HG03139 (cell line): Measurements from ENCODE around the gene ANXA1.

Experiments
- ATAC-seq: cut with Tn5 transposase; IDR thresholded peaks from one replicate; pipeline ENCODE4 v1.9.1; 2021; ENCODE audit not compliant: unreplicated experiment

Gene ANXA1

DNA sequence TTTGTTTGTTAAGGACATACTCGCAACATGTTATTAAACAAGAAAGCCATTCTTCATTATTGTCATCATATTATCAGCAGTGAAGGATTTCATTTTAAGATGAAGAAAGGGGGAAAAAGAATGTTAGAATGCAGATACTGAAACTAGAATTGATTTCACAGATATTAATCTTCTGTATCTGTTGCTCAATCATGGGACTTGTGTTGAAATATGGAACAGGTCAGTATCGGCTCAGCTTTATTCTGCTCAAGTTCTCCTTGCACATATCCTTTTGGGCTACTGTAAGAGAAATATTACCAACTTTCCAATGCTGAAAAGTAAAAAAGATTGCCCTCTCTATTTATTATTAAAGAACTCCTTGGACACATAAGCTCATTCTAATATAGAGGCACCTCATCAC lies 13.8 kb upstream of the ANXA1 start:
- ATAC-seq = no peak

DNA sequence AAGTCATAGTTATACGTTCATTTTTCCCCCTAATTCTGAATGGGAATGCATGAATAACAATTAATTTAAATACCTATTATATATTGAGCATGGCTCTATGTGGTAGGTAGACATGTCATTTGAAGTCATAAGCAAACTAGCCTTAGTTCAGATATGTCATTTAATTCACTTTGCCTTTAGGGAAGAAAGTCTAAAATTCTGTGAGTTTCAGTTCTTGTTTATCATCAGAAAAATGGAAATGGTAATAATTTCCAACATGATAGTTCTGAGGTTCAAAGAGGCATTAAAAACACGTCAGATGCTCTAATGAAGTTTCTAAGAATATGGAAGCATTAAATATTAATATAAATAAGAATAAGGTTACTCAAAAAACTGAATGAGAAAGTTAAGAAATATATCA lies 13.1 kb upstream of the ANXA1 start:
- ATAC-seq = no peak

DNA sequence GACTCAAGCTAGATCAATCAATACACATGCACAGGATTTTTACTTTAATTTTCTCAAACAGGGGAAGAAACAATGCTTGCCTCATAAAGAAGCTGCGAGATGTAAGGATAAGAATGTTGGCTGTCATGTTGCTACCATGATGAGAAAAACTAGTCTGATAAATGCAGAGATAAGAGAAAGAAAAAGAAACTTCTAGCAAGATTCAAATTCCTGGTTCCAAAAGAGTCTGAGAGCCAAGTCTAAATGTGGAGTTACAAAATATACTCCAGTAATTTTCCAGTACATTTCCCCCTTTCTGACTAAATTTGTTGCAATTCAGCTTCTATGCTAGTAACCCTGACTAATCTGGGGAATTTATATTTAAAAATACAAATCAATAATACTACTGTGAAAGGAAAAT lies 10.4 kb upstream of the ANXA1 start:
- no peak for ATAC-seq

DNA sequence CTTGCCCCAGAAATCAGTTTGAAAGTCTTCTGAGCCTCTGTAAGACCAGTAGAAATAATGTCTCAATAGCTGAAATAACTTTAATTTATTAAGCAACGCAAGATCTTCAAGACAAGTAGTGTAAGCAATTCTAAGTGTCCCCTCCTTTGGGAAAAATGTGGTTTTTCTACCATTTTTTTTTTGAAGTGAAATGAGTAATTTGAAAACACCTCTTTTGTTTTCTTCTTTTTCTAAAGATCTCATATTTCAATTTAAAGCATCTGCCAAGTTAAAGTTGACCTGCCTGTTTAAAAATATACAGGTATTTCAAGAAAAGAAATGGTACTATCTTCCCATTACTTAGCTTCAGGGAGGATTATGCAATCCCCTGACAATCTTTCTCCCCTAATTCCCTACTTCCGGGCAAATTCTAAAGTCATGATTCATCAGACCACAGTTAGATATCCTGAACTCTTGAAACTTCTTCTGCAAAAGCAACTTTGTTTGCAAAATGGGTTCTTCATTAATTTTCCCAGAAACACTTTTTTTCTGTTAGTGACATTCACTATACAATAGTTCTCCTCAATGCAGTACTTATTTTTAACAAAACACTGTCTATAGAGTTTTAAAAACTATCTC lies 7.8 kb upstream of the ANXA1 start:
- ATAC-seq = no peak

DNA sequence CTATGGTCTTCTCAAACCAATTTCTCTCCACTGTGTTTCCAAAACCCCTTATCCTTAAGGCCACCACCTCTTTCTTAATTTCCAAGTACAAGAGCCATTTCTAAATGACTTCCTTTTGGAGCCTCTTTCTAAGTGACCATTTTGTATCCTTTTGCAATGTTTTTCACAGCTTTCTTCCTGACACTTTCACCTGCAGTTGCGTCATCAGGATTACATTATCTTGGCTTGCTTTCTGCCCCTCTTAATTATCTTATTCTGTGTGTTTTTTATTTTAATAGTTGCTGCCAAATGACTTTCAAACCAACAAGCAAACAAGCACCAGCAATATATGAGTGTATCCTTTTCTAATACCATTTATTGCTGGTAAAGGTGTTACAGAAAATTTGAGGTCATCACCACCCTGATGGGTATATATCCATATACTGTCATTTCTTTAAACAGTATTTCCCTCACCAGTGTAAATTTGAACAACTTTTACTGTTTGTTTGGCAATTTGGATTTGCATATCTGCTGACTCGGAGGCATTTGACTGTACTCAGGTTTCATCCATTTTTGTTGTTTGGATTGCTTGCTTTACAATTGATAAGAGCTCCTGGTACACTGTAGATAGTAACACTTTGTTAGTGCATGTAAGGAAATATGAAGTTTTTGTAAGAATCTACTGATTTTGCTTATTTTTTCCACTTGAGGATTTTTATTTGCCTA lies 5.4 kb upstream of the ANXA1 start:
- ATAC-seq = no peak

DNA sequence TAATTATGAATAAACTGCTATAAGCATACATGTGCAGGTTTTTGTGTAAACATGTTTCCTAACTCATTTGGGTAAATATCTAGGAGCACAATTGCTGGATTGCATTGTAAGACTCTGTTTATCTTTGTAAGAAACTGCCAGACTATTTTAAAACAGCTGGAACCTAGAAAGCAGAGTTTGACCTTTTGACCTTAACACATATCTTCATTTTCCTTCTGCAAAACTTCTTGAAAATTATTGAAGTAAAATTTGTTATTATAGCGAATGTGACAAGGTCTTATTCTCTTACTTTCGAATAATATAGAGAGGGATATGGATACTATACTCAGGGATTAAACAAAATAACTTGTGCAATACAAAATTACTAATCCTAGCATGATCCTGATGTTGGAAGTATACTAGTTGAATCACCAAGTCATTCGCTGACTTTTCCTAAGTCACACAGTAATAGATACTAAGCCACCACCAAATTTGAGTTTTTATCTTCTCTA lies 3.2 kb upstream of the ANXA1 start:
- no peak for ATAC-seq

DNA sequence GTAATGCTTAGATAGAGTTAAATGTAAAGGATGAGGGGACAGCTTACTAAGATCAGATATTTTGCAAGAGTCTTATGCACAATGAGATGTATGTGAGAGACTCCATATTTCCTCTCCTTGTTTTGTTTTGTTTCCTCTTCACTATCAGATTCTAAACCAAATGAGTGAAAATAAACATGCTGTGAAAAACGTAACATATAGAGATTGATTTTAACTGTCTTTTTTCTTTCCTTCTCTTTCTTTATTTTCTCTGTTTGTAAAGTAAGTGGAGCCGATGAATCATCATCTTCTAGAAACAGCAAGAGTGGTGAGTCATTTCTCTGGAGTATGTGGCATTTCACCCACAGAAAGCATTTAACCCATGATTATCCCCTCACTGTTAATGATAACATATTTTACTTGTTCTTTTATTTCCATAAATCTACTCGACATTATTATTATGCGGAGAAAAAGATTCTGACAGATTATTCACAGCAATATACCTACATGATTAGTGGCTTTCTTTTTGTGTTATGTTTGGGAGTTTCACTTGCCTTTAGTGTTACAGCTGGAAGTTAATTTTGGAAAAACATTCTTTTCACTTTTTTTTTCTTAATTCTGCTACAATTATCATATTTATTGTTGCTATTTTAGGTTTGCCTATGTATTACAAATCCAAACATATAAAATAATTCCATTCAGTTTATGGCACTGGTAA lies 2.1 kb upstream of the ANXA1 start:
- peak; percentile 67 for ATAC-seq

DNA sequence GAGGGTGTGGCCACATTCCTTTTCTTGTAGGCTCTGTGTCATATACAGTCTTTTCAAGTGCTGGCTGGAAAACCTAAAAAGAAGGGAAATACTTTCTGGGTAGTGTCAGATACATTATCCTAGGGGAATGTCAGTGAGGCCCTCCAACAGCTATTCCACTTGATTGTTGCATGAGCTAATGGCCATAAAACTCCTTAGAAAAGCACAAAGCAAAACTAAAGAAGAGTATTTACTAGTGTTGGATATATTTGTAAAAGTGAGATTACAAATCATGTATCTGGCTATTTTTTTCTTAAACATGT lies 829 bp downstream of the ANXA1 start:
- no peak for ATAC-seq

DNA sequence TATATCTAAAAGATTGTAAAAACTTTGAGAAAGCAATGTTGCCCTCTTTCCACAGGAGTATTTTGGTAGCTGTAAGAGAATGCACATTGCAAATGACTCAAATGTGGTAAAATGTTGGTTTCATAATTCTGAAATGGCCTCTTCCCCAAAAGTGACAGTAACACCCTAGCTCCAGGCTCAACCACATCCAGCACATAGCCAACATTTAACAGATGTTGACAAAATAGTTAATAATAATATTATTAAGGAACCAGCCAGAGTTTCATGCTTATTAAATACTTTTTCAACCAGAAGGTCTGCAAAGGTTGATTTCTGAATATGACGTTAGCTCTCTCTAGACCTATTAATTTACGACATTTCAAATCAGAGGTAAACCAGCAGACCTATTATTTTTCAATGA lies 1.3 kb downstream of the ANXA1 start:
- peak; percentile 56 for ATAC-seq

DNA sequence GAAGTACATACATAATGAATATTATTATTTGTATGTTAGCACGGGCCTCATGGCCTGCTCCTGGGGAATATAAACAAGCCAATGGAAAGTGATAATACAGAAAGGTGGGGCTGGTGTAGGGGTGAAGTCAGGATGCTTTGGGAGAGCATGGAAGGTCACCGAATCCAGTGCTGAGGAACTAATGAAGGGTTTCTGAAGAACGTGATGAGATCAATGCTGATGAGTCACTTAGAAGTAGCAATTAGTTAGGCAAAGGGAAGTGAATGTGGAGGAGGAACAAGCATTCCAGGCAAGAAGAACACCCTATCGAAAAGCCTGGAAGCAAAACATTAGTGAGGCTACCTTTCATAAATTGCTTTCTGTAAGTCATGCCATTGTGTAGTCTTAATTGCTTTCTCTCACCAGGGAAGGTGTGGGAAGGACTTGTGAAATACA lies 2.1 kb downstream of the ANXA1 start:
- no peak for ATAC-seq

DNA sequence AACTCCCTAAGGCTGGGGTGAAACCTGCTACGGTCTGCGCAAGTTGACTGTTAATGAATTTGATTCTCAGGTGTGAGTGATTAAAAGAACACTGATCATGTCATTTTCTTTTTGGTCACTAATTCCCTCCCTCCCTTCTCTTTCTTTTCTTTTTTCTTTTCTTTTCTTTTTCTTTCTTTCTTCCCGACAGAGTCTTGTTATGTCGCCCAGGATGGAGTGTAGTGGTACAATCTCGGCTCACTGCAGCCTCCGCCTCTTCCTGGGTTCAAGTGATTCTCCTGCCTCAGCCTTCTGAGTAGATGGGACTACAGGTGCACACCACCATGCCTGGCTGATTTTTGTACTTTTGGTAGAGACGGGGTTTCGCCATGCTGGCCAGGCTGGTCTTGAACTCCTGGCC lies 2.6 kb downstream of the ANXA1 start:
- ATAC-seq = no peak

DNA sequence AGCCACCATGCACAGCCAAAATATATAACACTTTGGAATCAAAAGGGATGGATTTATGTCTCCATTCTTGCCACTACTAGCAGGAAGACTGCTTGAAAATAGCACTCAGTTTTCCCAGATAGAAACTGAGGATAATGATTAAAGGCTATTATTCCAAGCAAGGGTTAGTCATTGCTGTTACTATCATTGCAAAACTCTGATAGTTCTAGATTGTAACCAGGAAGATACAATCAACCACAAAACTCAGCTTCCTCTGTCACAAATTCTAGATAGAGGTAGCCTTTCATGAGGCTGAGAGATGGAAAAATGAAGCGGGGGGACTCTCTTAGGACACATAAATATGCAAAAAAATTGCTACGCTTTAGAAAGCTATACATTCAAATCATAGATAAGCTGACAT lies 3.1 kb downstream of the ANXA1 start:
- no peak for ATAC-seq

DNA sequence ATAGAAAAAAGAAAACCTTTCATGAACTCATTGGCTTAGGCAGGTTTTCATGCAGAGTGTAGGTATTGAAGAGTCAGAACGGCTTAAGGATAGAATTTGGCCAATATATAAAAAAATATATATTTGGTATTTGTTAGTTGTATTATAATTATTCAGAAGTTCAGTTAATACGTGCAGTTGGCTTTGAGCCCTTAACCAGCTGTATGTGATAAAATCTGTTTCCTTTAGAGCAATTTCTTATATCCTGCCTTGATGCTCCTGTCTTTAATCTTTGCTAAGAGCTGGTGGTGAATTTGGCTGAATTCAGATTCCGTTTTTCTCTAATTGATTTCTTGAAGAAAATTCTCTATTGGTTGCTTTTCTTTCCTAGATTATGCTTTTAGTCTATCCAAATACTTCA lies 3.7 kb downstream of the ANXA1 start:
- ATAC-seq = no peak

DNA sequence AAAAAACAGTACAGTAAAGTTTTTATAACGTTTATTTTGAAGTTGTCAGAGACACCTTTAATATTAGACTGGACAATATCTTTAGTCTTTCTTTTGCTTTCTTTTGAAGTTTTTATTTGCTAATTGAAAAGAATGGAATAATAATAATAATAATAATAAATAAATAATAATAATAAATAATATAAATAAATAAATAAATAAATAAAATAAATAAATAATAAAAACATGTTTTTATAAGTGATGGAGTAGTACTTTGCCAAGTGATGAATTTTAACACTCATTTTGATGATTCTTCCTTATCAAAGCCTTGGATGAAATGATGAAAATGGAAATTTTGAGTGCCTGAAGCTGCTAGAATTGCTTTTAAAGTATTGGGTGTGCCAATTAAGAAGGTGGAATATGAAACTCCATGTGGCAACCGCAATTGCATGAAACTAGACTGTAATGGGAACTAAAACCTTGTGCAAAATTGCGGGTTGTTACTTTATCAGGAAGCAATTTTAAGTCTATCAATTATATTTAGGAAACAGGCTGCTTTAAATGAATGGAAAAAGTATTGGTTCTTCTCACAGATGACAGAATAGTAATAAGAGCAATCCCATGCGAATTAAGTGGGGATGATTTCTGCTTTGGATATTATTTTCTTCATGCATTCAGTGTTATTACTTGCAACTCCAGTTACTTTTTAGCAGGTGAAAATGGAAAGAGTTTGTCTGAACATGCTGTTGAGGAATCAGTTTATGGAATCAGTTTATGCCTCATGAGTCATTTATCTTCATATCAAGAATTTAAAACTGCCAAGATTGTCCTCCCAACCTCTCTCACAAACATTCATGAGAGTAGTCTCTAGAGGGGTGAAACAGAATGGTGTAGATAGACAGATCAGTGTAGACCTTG lies 4.6 kb downstream of the ANXA1 start:
- no peak for ATAC-seq

DNA sequence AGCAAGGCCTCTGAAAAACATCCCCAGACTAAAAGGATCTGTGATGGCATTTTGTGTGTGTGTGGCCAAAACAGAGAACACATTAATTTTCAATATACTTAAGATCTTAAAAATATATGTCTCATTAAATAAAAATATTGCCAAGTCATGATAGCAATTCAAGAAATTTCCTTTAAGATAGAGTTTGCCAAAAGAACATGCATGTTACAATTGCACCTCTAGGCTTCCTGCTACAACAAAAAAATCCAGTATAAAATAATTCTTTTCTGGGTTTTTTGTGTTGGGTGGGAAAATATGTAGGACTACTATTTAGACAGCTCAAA lies 5.2 kb downstream of the ANXA1 start:
- no peak for ATAC-seq

DNA sequence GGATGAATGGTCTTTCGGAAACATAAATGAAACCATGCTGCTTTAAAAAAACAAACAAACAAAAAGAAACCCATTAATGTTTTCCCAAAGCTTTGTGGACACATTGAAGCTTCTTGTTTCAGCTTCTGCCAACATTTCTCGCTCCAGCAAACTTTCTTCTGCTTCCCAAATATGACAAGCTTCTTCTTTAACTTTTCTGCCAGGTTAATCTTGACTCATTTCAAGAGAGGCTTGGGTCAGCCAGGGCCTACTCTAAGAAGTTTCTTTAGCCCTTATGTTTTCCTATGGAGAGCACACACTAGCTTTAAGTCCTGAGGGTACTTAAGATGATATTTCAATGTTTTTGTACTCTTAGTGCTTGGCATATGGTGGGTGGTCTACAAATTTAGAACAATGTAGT lies 6.1 kb downstream of the ANXA1 start:
- no peak for ATAC-seq

DNA sequence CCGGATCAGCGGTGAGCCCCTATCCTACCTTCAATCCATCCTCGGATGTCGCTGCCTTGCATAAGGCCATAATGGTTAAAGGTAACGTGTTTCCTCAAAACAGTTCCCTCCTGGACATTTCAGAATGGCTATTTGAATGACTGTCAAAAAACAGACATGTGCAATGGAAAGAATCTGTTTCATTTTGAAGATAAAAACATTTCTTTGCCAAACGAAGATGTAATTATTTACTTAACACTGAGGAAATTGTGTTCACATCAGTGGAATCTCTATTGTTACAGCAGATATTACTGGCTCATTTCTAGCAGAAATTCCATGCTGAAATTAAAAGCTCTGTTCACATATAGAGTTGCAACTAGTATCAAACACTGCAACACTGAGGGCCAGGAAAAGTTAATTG lies 7.1 kb downstream of the ANXA1 start:
- ATAC-seq = no peak

DNA sequence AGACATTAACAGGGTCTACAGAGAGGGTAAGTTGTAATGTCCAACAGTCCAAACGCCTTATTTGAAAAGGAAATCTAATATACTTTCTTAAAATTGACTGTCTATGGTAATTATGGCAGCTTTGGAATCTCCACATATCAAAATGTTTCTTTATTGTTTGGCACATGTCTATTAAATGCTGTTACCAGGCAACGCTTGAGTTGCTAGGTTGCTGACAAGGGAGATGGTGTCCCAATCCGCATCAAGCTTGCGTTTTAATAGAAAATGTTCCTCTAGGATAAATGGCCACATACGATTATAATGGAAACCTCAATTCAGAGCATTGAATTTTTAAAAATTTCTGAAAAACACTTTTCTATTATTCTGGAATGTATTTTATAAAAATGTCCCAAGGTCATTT lies 9.2 kb downstream of the ANXA1 start:
- no peak for ATAC-seq

DNA sequence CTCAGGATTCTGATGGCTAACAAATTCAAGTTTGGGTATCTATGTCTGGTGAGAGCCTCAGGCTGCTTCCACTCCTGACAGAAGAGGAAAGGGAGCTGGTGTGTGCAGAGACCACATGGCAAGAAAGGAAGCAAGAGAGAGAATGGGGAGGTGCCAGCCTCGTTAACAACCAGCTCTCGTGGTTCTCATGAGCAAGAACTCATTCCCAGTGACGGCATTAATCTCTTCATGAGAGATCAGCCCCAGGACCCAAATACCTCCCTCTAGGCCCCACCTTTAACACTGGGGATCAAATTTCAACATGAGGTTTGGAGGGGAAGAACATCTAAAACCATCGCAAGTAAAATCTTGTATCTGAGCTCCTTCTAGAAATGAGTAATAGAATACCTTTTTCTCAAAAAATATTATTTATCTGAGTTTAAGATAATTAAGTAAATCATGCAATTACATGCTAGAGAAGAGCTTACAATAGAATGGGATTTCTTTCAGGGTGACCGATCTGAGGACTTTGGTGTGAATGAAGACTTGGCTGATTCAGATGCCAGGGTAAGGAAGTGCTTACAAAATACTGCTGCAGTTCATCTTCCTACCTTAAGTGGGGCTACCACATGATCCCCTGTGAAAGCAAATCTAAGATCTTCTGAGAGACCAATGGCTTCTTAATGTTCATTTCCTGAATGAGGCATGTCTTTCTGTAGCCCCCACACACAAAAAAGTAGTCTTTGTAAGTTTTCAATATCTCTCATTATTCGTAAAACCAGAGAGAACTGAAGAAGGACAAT lies 11.5 kb downstream of the ANXA1 start:
- no peak for ATAC-seq

DNA sequence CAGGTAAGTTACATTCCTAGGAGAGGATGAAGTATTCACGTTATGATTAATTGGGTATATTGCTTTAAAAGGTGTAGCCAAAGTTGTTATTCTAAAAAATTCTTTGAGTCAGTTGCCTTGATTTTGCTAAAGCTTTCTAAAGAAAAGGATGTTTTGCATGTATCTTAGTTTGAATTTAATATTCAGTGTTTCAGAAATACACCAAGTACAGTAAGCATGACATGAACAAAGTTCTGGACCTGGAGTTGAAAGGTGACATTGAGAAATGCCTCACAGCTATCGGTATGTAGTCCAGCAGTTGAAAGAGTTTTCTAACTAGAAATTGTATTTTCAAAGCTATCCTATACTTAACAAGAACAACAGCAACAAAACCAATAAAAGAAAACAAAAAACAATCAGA lies 14.2 kb downstream of the ANXA1 start:
- ATAC-seq = no peak

DNA sequence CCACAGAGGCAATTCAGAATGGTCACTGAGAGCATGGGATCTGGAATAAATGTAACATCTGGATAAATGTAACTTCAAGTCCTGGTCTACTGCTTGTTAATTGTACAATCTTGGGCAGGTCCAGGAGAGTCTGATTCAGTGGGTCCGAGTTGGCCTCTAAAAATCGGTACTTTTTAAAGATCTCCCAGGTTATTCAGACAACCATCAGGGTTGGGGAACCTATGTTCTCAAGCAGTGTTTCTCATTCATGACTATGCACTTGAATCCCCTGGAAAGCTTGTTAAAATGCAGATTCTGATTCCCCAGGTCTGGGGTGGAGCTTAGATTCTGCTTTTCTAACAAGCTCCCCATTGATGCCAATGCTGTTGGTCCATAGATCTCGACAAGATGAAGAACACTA lies 14.8 kb downstream of the ANXA1 start:
- no peak for ATAC-seq
